Erythroblast (primary cell): ENCODE data around the gene REX1BD.

Experiments
- DNase-seq, 2 experiments: peaks; one replicate each; lab custom pipeline; 2025; lab: John Stamatoyannopoulos, UW
- GATA1 ChIP-seq: IDR thresholded peaks from 2 replicates; pipeline ENCODE4 v1.6.1; 2011; ENCODE audit warnings: low read depth, mild to moderate bottlenecking, control low read depth, low read length, moderate library complexity
- POLR2A ChIP-seq: IDR thresholded peaks from 2 replicates; pipeline ENCODE4 v1.6.1; 2011; ENCODE audit warnings: mild to moderate bottlenecking, low read length

Gene REX1BD

GRCh38 chr19:18629166-18630088 is 40.8 kb downstream of the REX1BD start:
- TF ChIP-seq POLR2A: no peak
- TF ChIP-seq GATA1: no peak
- no peak for DNase-seq

- DNase-seq: no peak
- no peak for TF ChIP-seq POLR2A
- TF ChIP-seq GATA1: no peak
Measured at GRCh38 chr19:18633321-18633720, 44.7 kb downstream of the REX1BD start.

- DNase-seq: no peak
- TF ChIP-seq POLR2A: no peak
- no peak for TF ChIP-seq GATA1
Measured at GRCh38 chr19:18634612-18635297, 46.2 kb downstream of the REX1BD start.

GRCh38 chr19:18635831-18636182 is 47.2 kb downstream of the REX1BD start:
- TF ChIP-seq GATA1 (no peak), POLR2A (no peak)
- no peak for DNase-seq

GRCh38 chr19:18636183-18636968 is 47.8 kb downstream of the REX1BD start:
- DNase-seq: peak; percentile 93 to 97
- TF ChIP-seq GATA1: no peak
- TF ChIP-seq POLR2A: no peak

GRCh38 chr19:18636969-18637629 is 48.5 kb downstream of the REX1BD start, which contains the start of gene KLHL26:
TSS of gene KLHL26 (plus strand) at chr19:18637028. CDS start at chr19:18637055, 27 bp downstream.
- no peak for TF ChIP-seq GATA1
- TF ChIP-seq POLR2A: peak; percentile 33
- no peak for DNase-seq

GRCh38 chr19:18637673-18638630 is 49.4 kb downstream of the REX1BD start:
- DNase-seq: peak in 1 of 2 experiments; percentile 44
- TF ChIP-seq GATA1 (no peak), POLR2A (no peak)

GRCh38 chr19:18639706-18640243 is 51.2 kb downstream of the REX1BD start:
- DNase-seq: no peak
- TF ChIP-seq GATA1: no peak
